HG02623 (cell line): ENCODE data around the gene ERBB4.
A peak's percentile ranks its signal among the peaks of the same experiment; 100 is the strongest.
"Not testable (repeated sequence)": the region's sequence is repeated elsewhere in the genome, so short reads cannot be mapped to it uniquely, and the experiment has no call there.

Source experiments
- ATAC-seq: cut with Tn5 transposase; IDR thresholded peaks from one replicate; pipeline ENCODE4 v1.9.1; 2021; ENCODE audit warnings: moderate library complexity; ENCODE audit not compliant: unreplicated experiment

The ERBB4 gene

GRCh38 chr2:211760103-211760502 is 778.5 kb downstream of the ERBB4 start:
- no peak for ATAC-seq

DNA sequence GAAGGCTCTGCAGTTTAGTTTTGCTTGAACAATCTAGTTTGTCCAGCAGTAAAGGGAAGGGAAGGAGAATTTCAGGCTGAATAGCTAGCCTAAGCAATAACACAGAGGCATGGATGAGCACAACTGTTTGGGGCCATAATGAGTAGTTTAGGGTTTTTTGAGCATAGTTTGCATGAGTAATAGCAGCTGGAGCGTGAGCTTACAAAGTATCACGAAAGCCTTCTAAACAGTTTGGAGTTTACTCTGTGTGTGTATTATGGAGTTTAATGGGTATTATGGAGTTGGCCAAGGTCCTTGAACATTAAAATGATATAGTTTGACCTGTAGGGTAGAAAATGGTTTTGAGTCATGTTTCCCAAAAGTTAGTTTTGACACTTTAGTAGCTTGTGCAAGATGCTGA is 782.3 kb downstream of the ERBB4 start:
- ATAC-seq, result no peak

DNA sequence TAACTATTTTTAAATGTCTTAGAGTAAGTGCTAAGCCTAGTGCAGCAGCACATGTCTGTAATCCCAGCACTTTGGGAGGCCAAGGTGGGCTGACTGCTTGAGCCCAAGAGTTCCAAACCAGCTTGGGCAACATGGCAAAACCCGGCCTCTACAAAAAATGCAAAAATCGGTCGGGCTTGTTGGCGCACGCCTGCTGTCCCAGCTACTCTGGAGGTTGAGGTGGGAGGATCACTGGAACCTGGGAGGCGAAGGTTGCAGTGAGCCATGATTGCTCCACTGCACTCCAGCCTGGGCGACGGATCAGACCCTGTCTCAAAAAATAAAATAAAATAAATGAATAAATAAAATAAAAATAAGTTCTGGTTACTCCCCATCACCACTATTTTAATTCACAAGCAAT is 783.4 kb downstream of the ERBB4 start:
- ATAC-seq, result no peak

- ATAC-seq, result no peak
Measured at GRCh38 chr2:211751848-211752247, 786.8 kb downstream of the ERBB4 start.

GRCh38 chr2:211748339-211748738 is 790.3 kb downstream of the ERBB4 start:
- ATAC-seq, result no peak

- ATAC-seq, result peak; percentile 99
Measured at GRCh38 chr2:211745295-211746097, 793.1 kb downstream of the ERBB4 start.

GRCh38 chr2:211744379-211744778 is 794.2 kb downstream of the ERBB4 start:
- ATAC-seq, result no peak

GRCh38 chr2:211741966-211742365 is 796.6 kb downstream of the ERBB4 start:
- no peak for ATAC-seq

DNA sequence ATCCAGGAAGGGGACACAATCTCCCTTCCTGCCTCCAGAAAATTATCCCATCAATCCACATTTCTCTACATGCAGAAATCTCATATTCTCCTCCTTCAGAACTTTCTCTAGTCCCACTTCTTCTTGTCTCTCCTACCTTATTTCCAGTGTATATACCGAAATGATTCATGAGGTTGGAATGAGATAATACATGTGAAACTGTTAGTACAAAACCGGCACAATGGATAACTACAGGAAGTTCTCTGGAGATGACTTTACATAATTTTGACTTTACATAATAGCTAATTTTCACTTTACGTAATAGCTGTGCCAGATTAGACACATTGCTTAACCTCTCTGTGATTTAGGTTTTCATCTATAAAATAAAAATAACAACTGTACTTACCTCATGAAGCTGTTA is 801.3 kb downstream of the ERBB4 start:
- no peak for ATAC-seq

DNA sequence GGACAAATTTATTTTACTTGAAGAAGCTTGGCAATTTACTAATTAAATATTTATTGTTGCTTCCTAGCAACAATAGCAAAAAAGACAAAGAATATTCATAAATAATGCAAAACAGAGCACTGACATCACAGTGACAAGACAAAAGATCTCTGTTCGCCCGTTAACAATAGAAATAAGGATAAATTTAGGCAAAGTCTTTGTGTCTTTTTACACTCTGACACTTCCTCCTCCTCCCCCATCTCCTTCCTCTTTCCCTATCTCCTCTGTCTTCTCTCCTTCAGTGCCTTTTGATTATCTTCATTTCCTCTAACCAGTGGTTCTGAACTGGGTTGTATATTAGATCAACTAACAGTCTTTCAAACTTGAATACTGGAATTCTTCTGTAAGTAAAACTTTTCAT is 808.4 kb downstream of the ERBB4 start:
- ATAC-seq, result no peak

DNA sequence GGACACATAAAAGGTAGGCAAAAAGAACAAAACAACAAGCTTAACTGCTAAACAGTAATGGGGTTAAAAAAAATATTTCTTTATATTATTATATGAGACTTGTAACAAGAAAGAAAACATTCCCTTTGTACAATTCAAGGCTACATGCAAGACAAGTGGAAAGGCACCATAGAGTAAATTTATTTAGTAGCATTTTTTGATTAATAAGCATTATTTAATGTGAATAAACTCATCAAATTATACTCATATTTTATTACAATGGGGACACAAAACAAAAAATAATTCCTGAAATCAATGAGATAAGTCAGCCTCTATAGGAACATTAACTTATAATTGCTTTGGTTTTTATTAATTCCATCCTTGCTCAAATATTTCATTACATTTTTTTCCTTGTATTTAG is 809.2 kb downstream of the ERBB4 start:
- no peak for ATAC-seq

DNA sequence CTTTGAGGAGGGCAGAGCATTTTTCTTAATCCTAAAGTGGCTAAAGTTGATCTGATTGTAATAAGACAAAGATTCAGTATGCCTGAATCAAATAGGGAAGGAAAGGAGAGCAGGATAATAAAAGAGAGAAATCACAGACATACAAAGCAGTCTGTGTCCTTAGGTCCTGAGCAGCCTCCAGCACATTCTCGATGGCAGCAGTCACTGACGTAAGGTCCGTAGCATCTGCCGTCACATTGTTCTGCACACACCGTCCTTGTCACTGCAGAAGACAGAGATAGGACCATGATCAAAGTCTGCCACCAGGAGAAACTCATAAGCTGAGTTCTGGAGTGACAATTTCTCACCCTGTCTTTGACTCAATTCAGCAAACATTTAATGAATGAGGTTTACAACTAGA is 813.7 kb downstream of the ERBB4 start:
- no peak for ATAC-seq

GRCh38 chr2:211723398-211723797 is 815.2 kb downstream of the ERBB4 start:
- no peak for ATAC-seq

DNA sequence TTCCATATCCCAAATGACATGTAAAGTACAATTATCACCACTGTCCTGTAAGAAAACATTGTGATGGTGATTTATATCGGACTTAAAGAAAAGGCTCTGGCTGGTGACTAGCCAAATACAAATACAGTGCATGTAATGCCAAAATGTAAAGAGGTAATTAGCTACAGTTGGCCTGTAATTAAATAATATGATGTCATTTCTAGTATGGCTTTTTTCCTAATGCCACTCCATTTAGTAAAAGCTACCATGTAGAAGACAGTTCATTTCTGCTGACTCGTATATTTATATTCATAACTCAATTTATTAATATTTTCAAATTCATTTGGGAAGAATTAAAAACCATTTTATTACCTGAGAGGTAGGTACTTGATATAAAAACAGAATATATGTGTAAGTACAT is 815.7 kb downstream of the ERBB4 start:
- ATAC-seq, result no peak

DNA sequence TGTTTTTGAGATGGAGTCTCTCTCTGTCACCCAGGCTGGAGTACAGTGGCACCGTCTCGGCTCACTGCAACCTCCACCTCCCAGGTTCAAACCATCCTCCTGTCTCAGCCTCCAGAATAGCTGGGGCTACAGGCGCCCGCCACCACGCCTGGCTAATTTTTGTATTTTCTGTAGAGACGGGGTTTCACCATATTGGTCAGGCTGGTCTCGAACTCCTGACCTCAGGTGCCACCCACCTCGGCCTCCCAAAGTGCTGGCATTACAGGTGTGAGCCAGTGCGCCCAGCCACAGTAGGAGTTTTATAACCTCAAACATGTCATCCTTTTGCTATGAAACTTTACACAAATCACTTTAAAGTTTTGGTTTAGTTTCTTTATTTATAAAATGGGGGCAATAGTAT is 816.7 kb downstream of the ERBB4 start:
- not testable (repeated sequence) for ATAC-seq

GRCh38 chr2:211709389-211709788 is 829.2 kb downstream of the ERBB4 start:
- ATAC-seq, result no peak

DNA sequence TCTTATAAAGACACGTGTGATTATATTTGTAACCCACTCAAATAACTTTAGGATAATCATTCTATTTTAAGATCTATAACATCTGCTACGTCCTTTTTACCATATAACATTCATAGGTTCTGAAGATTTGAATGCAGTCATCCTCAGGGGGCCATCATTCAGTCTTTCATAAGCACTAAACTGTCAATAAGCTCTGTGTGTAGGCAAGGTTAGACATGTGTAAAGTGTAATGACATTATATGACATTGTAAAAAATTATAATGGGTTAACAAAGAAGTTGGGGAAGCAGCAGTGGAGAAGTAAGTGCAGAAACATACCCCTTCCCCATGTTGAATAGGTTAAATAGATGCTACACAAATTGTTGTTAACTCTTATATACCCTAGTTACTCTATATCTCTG is 845.9 kb downstream of the ERBB4 start:
- no peak for ATAC-seq

DNA sequence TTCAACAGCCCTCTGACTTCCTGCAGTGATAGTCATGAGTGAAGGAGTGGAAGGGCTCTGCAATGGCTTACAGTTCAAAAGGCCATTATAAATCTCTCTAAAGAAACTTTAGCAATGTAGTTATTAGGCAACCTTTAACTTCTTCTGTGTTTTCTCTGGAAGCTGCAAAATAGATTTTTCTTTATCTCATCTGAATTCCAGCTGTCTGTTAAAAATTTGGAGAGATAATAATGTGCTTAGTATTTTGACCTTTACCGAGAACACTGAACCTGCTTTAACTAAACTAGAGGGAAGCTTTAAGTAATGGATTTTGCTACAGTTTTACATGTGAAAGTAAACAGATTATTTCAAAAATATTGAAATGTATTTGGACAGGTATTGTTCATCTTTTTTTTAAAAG is 847.9 kb downstream of the ERBB4 start:
- ATAC-seq, result no peak

DNA sequence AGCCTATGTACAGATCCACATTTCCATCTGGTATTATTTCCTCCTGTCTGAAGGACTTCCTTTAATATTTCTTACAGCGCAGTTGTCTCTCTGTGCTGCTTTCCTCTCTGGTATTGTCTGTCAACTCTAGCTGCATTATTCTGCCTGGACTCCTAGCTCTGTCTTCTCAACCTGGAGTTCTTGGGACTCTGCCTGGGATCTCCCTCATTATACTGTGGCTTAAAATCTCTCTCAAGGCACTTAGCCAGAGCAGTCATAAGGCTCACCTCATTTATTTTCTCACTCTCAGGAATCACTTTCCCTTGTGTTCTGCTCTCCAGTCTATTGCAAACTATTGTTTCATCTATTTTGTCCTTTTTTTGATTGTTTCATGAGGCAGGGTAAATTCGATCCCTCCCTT is 850.4 kb downstream of the ERBB4 start:
- ATAC-seq, result no peak

DNA sequence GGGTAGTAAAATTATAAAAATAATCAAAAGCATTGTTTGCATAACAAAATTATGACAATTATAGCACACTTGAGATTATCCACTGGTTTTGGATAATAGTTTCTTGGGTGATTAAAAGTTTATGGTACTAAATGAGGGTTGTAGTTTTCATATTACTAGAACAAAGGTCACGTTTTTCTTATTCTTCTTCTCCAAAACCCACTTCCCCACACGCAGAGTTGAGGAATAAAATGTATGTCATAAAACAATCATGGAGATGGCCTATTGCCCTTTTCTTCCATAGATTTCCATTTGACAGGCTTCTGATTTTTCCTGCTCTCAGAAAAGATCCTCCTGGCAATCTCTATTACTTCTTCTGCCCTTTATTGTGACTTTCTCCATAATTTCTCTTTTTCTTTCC is 863.9 kb downstream of the ERBB4 start:
- no peak for ATAC-seq

DNA sequence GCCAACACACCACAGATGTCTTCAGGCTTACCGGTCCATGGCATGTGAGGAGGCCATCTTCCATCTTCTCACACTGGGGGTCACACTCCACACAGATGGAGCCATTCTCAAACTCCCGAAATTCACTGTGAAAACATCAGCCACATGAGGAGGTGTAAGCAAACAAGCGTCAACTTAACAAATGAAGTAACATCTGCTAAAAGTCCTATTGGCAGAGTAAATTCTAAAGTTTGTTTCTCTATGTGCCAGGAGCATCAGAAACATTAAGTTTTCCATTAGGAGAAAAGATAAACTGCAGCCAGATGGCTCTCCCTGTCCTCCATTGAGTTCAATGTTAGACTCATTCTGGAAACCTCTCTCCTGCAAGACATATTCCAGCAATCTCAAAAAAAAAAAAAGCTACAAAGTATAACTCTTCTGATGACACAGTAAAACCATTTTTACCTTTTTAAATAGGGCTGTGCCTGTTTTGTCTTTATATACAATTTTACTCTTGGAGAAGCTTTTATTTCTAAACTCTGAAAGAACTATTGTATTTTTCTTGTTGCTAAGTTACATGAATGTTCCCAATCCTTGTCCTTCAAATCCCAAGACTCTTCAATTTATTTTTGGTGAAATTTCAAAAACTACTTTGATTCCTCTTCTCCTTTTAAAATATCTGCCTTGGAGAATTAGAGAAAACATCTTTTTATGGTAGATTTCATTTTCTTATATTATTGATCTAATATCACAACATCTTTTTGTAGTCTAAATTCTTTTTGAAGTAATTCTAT is 865.3 kb downstream of the ERBB4 start:
- ATAC-seq, result no peak

DNA sequence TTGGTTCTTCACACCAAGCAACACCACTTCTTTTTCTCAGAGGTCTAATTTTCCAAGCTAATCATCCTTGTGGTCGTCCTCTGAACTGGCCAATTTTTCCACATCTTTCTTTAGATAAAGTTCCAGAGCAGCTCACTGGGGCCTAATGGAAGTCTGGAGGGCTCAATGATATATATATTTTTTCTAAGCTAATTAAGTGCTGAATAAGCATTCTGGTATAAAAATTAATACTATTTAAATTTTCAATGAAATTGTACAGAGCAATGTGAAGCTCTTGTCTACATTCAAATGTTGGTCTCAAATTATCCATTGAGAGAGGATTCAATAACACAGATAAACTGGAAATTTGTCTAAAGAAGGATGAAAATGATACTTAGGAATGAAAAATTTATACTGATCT is 866.6 kb downstream of the ERBB4 start:
- no peak for ATAC-seq
